ENCODE results near the gene PLXNA1.

The PLXNA1 gene

GRCh38 chr3:126987596-126987995 is 4.7 kb downstream of the PLXNA1 start:
- no peak for DNase-seq (ENCODE audit: low read depth)

- DNase-seq (ENCODE audit: low read depth), result no peak
Measured at GRCh38 chr3:126988451-126989021, 5.6 kb downstream of the PLXNA1 start.

GRCh38 chr3:126989316-126990023 is 6.6 kb downstream of the PLXNA1 start:
- DNase-seq (ENCODE audit: low read depth), result no peak

- no peak for DNase-seq (ENCODE audit: low read depth)
Measured at GRCh38 chr3:126990024-126990700, 7.2 kb downstream of the PLXNA1 start.

GRCh38 chr3:126990890-126991289 is 8.0 kb downstream of the PLXNA1 start:
- no peak for DNase-seq (ENCODE audit: low read depth)

- no peak for DNase-seq (ENCODE audit: low read depth)
Measured at GRCh38 chr3:126991366-126992200, 8.7 kb downstream of the PLXNA1 start.

- DNase-seq (ENCODE audit: low read depth), result no peak
Measured at GRCh38 chr3:126992216-126992615, 9.3 kb downstream of the PLXNA1 start.

- DNase-seq (ENCODE audit: low read depth), result no peak
Measured at GRCh38 chr3:126992776-126993175, 9.9 kb downstream of the PLXNA1 start.

GRCh38 chr3:126993436-126993835 is 10.5 kb downstream of the PLXNA1 start:
- DNase-seq (ENCODE audit: low read depth), result no peak

GRCh38 chr3:126994661-126995245 is 11.8 kb downstream of the PLXNA1 start:
- no peak for DNase-seq (ENCODE audit: low read depth)

- DNase-seq (ENCODE audit: low read depth), result no peak
Measured at GRCh38 chr3:126995254-126995780, 12.4 kb downstream of the PLXNA1 start.

GRCh38 chr3:126995926-126996512 is 13.1 kb downstream of the PLXNA1 start:
- no peak for DNase-seq (ENCODE audit: low read depth)

GRCh38 chr3:126996905-126997304 is 14.0 kb downstream of the PLXNA1 start:
- DNase-seq (ENCODE audit: low read depth), result no peak

GRCh38 chr3:126997455-126998038 is 14.6 kb downstream of the PLXNA1 start:
- no peak for DNase-seq (ENCODE audit: low read depth)

- DNase-seq (ENCODE audit: low read depth), result no peak
Measured at GRCh38 chr3:126998320-126998719, 15.4 kb downstream of the PLXNA1 start.

GRCh38 chr3:126998728-126999127 is 15.8 kb downstream of the PLXNA1 start:
- DNase-seq (ENCODE audit: low read depth), result no peak

- DNase-seq (ENCODE audit: low read depth), result no peak
Measured at GRCh38 chr3:126999383-126999782, 16.5 kb downstream of the PLXNA1 start.

- DNase-seq (ENCODE audit: low read depth), result no peak
Measured at GRCh38 chr3:127000119-127000518, 17.2 kb downstream of the PLXNA1 start.

- no peak for DNase-seq (ENCODE audit: low read depth)
Measured at GRCh38 chr3:127000761-127001160, 17.8 kb downstream of the PLXNA1 start.

- no peak for DNase-seq (ENCODE audit: low read depth)
Measured at GRCh38 chr3:127001486-127002194, 18.7 kb downstream of the PLXNA1 start.

Data from fibroblast of the conjunctiva (primary cell).